ENCODE data around the gene ANKS1B.

The ANKS1B gene

DNA sequence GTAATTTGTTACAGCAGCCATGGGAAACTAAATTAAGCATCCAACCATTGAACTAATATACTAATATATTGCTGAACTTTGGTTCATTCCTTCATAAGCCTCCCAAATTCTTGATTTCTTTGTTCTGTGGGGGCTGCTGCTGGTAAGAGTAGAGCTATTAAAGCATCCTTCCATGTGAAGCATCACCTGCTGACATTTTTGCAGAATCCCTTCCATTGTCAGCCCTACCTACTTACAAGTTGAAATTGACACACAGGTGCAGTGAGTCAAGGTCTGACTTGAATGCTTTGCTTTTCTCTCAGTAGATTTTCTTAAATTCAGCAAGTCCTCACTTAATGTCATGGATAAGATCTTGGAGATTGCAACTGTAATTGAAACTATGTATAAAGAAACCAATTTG, 865.3 kb downstream of the ANKS1B start:
- Histone ChIP-seq H3K36me3 (ENCODE audit: control insufficient read depth in 2 of 2, insufficient read depth in 1 of 2, low read length in 2 of 2) (no peaks in the 10 kb centered on the region), H3K4me3 (ENCODE audit: low read depth, low read length) (no peak overlapping the region), H3K4me1 (ENCODE audit: control insufficient read depth, insufficient read depth, low read length) (no peaks in the 10 kb centered on the region), H3K27ac (ENCODE audit: extremely low read depth, low read depth, low read length) (no peak overlapping the region), H3K9me3 (ENCODE audit: control insufficient read depth, insufficient read depth, low read depth, low read length) (no peaks in the 10 kb centered on the region)
- ChIA-PET POLR2A (no interaction called here), CTCF (interaction anchor here (0.6 kb wide), 1 partner anchor 11 kb away, joined by 3 read pairs; no protein-coding TSS in a partner anchor)
- TF ChIP-seq ZNF473 (tag by site-specific recombination; IDR thresholded peaks at IDR 0.05) = no peak
- TF ChIP-seq ZNF174 (tag by site-specific recombination; IDR thresholded peaks at IDR 0.05) = no peak
- no peak for TF ChIP-seq ZNF175 (tag by site-specific recombination; IDR thresholded peaks at IDR 0.05)
- no peak for TF ChIP-seq ZNF132 (tag by site-specific recombination; IDR thresholded peaks at IDR 0.05; ENCODE audit: borderline replicate concordance)
- TF ChIP-seq ZNF184 (tag by site-specific recombination; IDR thresholded peaks at IDR 0.05) = no peak

GRCh38 chr12:99111600-99111999, 873.1 kb downstream of the ANKS1B start:
- Histone ChIP-seq H3K9me3 (ENCODE audit: control insufficient read depth, insufficient read depth, low read depth, low read length) (no peaks in the 10 kb centered on the region), H3K4me1 (ENCODE audit: control insufficient read depth, insufficient read depth, low read length) (peaks cover 2% of the 10 kb centered on the region; the same call in 1 of the 2 replicates), H3K4me3 (ENCODE audit: low read depth, low read length) (no peak overlapping the region), H3K27ac (ENCODE audit: extremely low read depth, low read depth, low read length) (no peak overlapping the region), H3K36me3 (ENCODE audit: control insufficient read depth in 2 of 2, insufficient read depth in 1 of 2, low read length in 2 of 2) (no peaks in the 10 kb centered on the region)
- CTCF ChIA-PET = interaction anchor here (1.1 kb wide), 1 partner anchor 11 kb away, joined by 3 read pairs; no protein-coding TSS in a partner anchor
- POLR2A ChIA-PET = no interaction called here
- TF ChIP-seq ZNF521 (tag by site-specific recombination; IDR thresholded peaks at IDR 0.05) (no peak), ZNF155 (tag by site-specific recombination; IDR thresholded peaks at IDR 0.05) (no peak), ZNF169 (tag by site-specific recombination; IDR thresholded peaks at IDR 0.05) (no peak), HOXA7 (CRISPR knock-in tag; IDR thresholded peaks at IDR 0.05; ENCODE audit: borderline replicate concordance) (no peak), ZNF510 (tag by site-specific recombination; IDR thresholded peaks at IDR 0.05; ENCODE audit: insufficient replicate concordance) (no peak), ZIC2 (tag by site-specific recombination; IDR thresholded peaks at IDR 0.05) (no peak), ZNF223 (tag by site-specific recombination; IDR thresholded peaks at IDR 0.05) (no peak), KLF10 (tag by site-specific recombination; IDR thresholded peaks at IDR 0.05) (no peak), IKZF3 (tag by site-specific recombination; IDR thresholded peaks at IDR 0.05) (no peak), ZNF157 (tag by site-specific recombination; IDR thresholded peaks at IDR 0.05) (no peak), ZBTB8A (tag by site-specific recombination; IDR thresholded peaks at IDR 0.05) (no peak), TRIM28 (IDR thresholded peaks at IDR 0.05; ENCODE audit: borderline replicate concordance, low read length) (no peak), ZNF776 (tag by site-specific recombination; IDR thresholded peaks at IDR 0.05; ENCODE audit: borderline replicate concordance) (no peak), ZNF426 (tag by site-specific recombination; IDR thresholded peaks at IDR 0.05) (no peak), GLIS1 (tag by site-specific recombination; IDR thresholded peaks at IDR 0.05) (no peak), TSHZ1 (tag by site-specific recombination; IDR thresholded peaks at IDR 0.05; ENCODE audit: borderline replicate concordance) (no peak), ZBTB17 (tag by site-specific recombination; IDR thresholded peaks at IDR 0.05) (no peak), ZNF488 (tag by site-specific recombination; IDR thresholded peaks at IDR 0.05) (no peak)

All from HEK293 (cell line).